Left ventricle myocardium inferior (tissue), 1 donor: Measurements from ENCODE around the gene PRDX5. TPM values are rescaled to one million over a fixed set of nuclear protein-coding genes. Genes with fewer than 3 reads are reported as not detected.

Experiments used
- DNase-seq: peaks from one replicate; pipeline ENCODE4 v3.0.0-alpha.2; 2020
- H3K27ac ChIP-seq: fragments of 200-600 bp; replicated peaks from 2 replicates; pipeline ENCODE4 v1.8.0; 2021
- H3K27me3 ChIP-seq: fragments of 200-600 bp; 2 replicates; pipeline ENCODE4 v1.8.0; 2021; ENCODE audit warnings: low read depth
- H3K36me3 ChIP-seq: fragments of 200-600 bp; 2 replicates; pipeline ENCODE4 v1.8.0; 2021
- H3K4me1 ChIP-seq: fragments of 200-600 bp; 2 replicates; pipeline ENCODE4 v1.8.0; 2021
- H3K4me3 ChIP-seq: fragments of 200-600 bp; 2 replicates; pipeline ENCODE4 v1.8.0; 2021; ENCODE audit warnings: mild to moderate bottlenecking, moderate library complexity
- H3K9me3 ChIP-seq: fragments of 200-600 bp; replicated peaks from 2 replicates; pipeline ENCODE4 v1.8.0; 2021
- intact Hi-C: fragments of 100-400 bp; cut with micrococcal nuclease; formaldehyde crosslinking; loops from one replicate; pipeline ENCODE4 v1.11.0; 2022
- total RNA-seq: library from RNA; stranded (reverse); fragmentation: NEBNext Ultra II Directional; extraction: Animal tissue kit (Norgen Biotek cat#: 25700); gene quantifications from one replicate; pipeline ENCODE4 v1.2.1, GENCODE V29; 2021
- TF ChIP-seq, protein P1 (sequence below): fragments of 200-600 bp; IDR thresholded peaks from 2 replicates; pipeline ENCODE4 v1.8.0; 2021; ENCODE audit warnings: antibody characterized with exemption, mild to moderate bottlenecking, borderline replicate concordance
- donor health status: DM: no; HTN: yes; CAD: no; lungs with severe emphysema.

PRDX5 gene
- total RNA-seq, 1 donor from 2014 or later: 321 TPM

DNA sequence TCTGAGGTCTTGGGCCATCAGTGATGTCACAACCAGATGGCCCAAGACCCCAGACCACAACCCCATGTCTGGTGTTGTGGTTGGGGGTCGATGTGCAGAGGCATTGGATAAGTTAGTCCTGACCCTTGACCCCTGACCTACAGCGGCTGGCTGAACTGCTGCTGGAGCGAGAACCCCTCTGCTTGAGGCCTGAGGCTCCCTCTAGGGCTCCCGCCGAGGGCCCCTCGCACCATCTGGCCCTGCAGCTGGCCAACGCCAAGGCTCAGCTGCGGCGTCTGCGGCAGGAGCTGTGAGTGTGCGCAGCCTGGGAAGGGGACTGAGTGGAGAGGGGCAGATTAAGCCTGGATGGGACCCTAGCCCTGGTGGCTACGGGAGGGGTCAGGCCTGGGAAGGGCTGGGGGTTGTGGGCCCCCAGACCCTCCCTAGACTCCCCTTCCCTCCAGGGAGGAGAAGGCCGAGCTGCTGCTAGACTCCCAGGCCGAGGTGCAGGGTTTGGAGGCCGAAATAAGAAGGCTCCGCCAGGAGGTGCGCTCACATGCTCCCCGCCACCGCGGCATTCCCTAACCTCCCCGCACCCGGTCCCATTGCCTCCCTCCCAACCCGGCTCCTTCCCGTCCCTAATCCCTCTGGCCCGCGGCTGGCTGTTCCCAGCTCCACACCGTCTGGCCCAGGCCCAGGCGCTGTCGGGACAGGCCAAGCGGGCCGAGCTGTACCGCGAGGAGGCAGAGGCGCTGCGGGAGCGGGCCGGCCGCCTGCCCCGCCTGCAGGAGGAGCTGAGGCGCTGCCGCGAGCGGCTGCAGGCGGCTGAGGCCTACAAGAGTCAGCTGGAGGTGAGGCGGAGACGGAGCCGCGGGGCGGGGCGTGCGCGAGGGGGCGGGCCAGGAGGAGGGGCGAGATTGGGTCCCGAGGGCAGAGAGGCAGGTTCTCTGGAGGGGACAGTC, 24.2 kb downstream of the PRDX5 start:
- no peaks in the 10 kb centered on the region for H3K9me3 ChIP-seq
- H3K36me3 ChIP-seq: no peaks in the 10 kb centered on the region
- peak overlapping the region; percentile 79 for H3K27ac ChIP-seq
- intact Hi-C loops: no loop called here
- peaks cover 18% of the 10 kb centered on the region for H3K4me1 ChIP-seq
- TF ChIP-seq, protein P1, sequence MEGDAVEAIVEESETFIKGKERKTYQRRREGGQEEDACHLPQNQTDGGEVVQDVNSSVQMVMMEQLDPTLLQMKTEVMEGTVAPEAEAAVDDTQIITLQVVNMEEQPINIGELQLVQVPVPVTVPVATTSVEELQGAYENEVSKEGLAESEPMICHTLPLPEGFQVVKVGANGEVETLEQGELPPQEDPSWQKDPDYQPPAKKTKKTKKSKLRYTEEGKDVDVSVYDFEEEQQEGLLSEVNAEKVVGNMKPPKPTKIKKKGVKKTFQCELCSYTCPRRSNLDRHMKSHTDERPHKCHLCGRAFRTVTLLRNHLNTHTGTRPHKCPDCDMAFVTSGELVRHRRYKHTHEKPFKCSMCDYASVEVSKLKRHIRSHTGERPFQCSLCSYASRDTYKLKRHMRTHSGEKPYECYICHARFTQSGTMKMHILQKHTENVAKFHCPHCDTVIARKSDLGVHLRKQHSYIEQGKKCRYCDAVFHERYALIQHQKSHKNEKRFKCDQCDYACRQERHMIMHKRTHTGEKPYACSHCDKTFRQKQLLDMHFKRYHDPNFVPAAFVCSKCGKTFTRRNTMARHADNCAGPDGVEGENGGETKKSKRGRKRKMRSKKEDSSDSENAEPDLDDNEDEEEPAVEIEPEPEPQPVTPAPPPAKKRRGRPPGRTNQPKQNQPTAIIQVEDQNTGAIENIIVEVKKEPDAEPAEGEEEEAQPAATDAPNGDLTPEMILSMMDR: peak; percentile 65
- H3K4me3 ChIP-seq: peak overlapping the region; percentile 61
- DNase-seq: peak; percentile 91
- peaks cover 7% of the 10 kb centered on the region for H3K27me3 ChIP-seq

DNA sequence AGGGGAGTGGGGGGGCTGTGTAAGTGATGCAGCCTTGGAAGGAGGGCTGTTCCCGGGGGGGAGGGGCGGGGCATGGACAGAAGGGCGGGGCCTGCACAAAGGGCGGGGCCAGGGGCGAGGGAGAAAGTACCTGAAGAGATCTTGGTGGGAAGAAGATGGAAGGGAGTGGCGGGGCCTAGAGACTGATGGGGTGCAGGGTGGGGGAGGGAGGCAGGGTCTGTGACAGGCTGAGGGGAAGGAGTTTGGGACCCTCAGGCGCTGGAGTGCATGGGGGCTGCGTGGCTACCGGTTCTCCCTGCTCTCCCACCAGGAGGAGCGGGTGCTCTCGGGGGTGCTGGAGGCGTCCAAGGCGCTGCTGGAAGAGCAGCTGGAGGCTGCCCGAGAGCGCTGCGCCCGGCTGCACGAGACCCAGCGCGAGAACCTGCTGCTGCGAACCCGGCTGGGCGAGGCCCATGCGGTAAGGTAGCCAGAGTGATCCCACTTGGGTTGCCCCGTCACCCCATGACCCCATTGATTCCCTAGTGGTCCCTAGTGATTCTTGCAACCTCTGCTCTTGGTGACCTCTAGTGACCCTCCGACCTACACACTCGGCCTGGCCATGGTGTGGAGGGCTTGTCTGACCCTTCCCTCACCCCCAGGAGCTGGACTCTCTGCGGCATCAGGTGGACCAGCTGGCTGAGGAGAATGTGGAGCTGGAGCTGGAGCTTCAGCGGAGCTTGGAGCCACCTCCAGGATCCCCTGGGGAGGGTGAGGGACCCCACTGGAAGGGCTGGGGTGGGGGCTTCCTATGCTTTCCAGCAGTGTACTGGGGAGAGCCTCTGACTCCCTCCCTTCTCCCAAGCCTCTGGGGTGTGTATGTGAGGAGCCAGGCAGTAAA, 25.2 kb downstream of the PRDX5 start:
- Histone ChIP-seq H3K4me1 (peaks cover 18% of the 10 kb centered on the region), H3K27ac (peak overlapping the region; percentile 79), H3K9me3 (no peaks in the 10 kb centered on the region), H3K27me3 (peaks cover 7% of the 10 kb centered on the region), H3K4me3 (peak overlapping the region; percentile 61), H3K36me3 (no peaks in the 10 kb centered on the region)
- intact Hi-C loops: no loop called here
- no peak for DNase-seq
- TF ChIP-seq, protein P1: no peak

DNA sequence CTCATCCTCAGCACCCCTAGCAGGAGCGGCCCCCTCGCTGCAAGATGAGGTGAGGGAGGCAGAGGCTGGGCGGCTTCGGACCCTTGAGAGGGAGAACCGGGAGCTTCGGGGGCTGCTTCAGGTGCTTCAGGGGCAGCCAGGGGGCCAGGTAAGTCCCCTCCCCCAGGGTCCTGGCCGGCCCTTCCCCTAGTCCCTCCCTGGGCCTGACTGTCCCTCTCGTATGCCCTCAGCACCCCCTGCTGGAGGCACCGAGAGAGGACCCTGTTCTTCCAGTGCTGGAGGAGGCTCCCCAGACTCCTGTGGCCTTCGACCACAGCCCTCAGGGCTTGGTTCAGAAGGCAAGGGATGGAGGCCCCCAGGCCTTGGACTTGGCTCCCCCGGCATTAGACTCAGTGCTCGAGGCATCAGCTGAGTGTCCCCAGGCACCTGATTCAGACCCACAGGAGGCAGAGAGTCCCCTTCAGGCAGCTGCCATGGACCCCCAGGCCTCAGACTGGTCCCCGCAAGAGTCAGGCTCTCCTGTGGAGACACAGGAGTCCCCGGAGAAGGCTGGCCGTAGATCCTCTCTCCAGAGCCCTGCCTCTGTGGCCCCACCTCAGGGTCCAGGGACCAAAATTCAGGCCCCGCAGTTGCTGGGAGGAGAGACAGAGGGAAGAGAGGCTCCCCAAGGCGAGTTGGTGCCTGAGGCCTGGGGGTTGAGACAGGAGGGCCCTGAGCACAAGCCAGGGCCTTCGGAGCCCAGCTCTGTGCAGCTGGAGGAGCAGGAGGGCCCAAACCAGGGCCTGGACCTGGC, 26.0 kb downstream of the PRDX5 start:
- no peaks in the 10 kb centered on the region for H3K9me3 ChIP-seq
- peaks cover 18% of the 10 kb centered on the region for H3K4me1 ChIP-seq
- TF ChIP-seq, protein P1: peak; percentile 53
- intact Hi-C loops: no loop called here
- H3K4me3 ChIP-seq: no peak overlapping the region
- DNase-seq: no peak
- H3K27me3 ChIP-seq: peaks cover 7% of the 10 kb centered on the region
- no peak overlapping the region for H3K27ac ChIP-seq
- no peaks in the 10 kb centered on the region for H3K36me3 ChIP-seq

DNA sequence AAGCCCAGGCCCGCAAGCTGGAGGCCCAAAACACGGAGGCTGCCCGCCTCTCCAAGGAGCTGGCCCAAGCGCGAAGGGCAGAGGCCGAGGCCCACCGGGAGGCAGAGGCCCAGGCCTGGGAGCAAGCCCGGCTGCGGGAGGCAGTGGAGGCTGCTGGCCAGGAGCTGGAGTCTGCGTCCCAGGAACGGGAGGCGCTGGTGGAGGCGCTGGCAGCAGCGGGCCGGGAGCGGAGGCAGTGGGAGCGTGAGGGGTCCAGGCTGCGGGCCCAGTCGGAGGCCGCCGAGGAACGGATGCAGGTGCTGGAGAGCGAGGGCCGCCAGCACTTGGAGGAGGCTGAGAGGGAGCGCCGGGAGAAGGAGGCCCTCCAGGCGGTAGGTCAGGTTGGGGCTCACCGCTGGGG, 26.9 kb downstream of the PRDX5 start:
- no peaks in the 10 kb centered on the region for H3K36me3 ChIP-seq
- H3K27ac ChIP-seq: no peak overlapping the region
- TF ChIP-seq, protein P1: no peak
- H3K9me3 ChIP-seq: no peaks in the 10 kb centered on the region
- no peak for DNase-seq
- H3K4me1 ChIP-seq: peaks cover 18% of the 10 kb centered on the region
- H3K4me3 ChIP-seq: no peak overlapping the region
- intact Hi-C loops: no loop called here
- peaks cover 7% of the 10 kb centered on the region for H3K27me3 ChIP-seq
